Measurements from ENCODE around the gene ADGRF1.

DNA sequence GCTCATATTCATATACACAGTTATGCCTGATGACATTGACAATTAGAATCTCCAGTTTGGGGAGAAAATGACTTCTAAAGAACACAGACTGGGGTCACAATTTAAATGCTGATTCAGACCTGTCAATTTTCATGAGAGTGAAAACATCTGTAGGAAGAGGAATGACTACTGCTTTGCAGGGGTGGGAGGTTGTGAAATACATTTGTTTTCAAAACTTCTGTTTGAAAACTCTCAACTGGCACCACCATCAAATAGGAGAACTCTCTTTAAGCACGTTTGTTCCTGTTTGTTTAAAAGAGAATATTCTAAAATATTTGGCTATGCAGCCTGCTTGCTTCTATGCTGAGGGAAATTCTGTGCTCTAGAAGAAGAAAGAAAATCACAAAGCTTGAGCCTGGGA lies 69.6 kb downstream of the ADGRF1 start:
- TF ChIP-seq CTCF (IDR thresholded peaks at IDR 0.05; ENCODE audit: insufficient read depth, low read length) (no peak), POLR2AphosphoS5 (IDR thresholded peaks at IDR 0.05; ENCODE audit: low read depth) (no peak), SPI1 (IDR thresholded peaks at IDR 0.05; ENCODE audit: borderline replicate concordance, low read depth) (no peak), GABPA (IDR thresholded peaks at IDR 0.05; ENCODE audit: low read depth) (no peak)
- TF ChIP-seq, protein P1, sequence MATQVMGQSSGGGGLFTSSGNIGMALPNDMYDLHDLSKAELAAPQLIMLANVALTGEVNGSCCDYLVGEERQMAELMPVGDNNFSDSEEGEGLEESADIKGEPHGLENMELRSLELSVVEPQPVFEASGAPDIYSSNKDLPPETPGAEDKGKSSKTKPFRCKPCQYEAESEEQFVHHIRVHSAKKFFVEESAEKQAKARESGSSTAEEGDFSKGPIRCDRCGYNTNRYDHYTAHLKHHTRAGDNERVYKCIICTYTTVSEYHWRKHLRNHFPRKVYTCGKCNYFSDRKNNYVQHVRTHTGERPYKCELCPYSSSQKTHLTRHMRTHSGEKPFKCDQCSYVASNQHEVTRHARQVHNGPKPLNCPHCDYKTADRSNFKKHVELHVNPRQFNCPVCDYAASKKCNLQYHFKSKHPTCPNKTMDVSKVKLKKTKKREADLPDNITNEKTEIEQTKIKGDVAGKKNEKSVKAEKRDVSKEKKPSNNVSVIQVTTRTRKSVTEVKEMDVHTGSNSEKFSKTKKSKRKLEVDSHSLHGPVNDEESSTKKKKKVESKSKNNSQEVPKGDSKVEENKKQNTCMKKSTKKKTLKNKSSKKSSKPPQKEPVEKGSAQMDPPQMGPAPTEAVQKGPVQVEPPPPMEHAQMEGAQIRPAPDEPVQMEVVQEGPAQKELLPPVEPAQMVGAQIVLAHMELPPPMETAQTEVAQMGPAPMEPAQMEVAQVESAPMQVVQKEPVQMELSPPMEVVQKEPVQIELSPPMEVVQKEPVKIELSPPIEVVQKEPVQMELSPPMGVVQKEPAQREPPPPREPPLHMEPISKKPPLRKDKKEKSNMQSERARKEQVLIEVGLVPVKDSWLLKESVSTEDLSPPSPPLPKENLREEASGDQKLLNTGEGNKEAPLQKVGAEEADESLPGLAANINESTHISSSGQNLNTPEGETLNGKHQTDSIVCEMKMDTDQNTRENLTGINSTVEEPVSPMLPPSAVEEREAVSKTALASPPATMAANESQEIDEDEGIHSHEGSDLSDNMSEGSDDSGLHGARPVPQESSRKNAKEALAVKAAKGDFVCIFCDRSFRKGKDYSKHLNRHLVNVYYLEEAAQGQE (IDR thresholded peaks at IDR 0.05; ENCODE audit: insufficient replicate concordance, low read depth), result no peak

Data from HL-60 (cell line).